Stimulated activated CD4-positive, alpha-beta T cell treated with anti-CD3 and anti-CD28 coated beads, TNF-alpha, amount 100 ng/mL, for 1 hour (primary cell): ENCODE data around the gene CAMK2D.

ENCODE experiments used
- DNase-seq, 3 donors: peaks; one replicate each; pipeline ENCODE4 v3.0.0-alpha.2; 2020; ENCODE audit warnings: low read depth in 3 of 3, low spot score in 1 of 3

The CAMK2D gene

GRCh38 chr4:113641025-113641431, 120.5 kb downstream of the CAMK2D start:
- no peak for DNase-seq

- no peak for DNase-seq
Observed at GRCh38 chr4:113639326-113639725, 122.2 kb downstream of the CAMK2D start.

GRCh38 chr4:113638562-113638832, 123.0 kb downstream of the CAMK2D start:
- no peak for DNase-seq

- no peak for DNase-seq
Observed at GRCh38 chr4:113637823-113638561, 123.5 kb downstream of the CAMK2D start.

- no peak for DNase-seq
Observed at GRCh38 chr4:113637363-113637762, 124.2 kb downstream of the CAMK2D start.

GRCh38 chr4:113636877-113637276, 124.7 kb downstream of the CAMK2D start:
- no peak for DNase-seq

GRCh38 chr4:113636438-113636818, 125.1 kb downstream of the CAMK2D start:
- no peak for DNase-seq

GRCh38 chr4:113635739-113636437, 125.7 kb downstream of the CAMK2D start:
- no peak for DNase-seq

- no peak for DNase-seq
Observed at GRCh38 chr4:113634081-113634969, 127.2 kb downstream of the CAMK2D start.

- no peak for DNase-seq
Observed at GRCh38 chr4:113633467-113633866, 128.1 kb downstream of the CAMK2D start.

- DNase-seq: no peak
Observed at GRCh38 chr4:113628711-113629110, 132.8 kb downstream of the CAMK2D start.

GRCh38 chr4:113627321-113627720, 134.2 kb downstream of the CAMK2D start:
- DNase-seq: no peak

GRCh38 chr4:113625902-113626301, 135.6 kb downstream of the CAMK2D start:
- no peak for DNase-seq

GRCh38 chr4:113623274-113623894, 138.2 kb downstream of the CAMK2D start:
- no peak for DNase-seq

GRCh38 chr4:113621633-113622032, 139.9 kb downstream of the CAMK2D start:
- DNase-seq: no peak

GRCh38 chr4:113620032-113620431, 141.5 kb downstream of the CAMK2D start:
- DNase-seq: no peak

- DNase-seq: no peak
Observed at GRCh38 chr4:113619526-113619925, 142.0 kb downstream of the CAMK2D start.

- DNase-seq: no peak
Observed at GRCh38 chr4:113618205-113618604, 143.3 kb downstream of the CAMK2D start.

GRCh38 chr4:113617195-113617594, 144.3 kb downstream of the CAMK2D start:
- no peak for DNase-seq

- no peak for DNase-seq
Observed at GRCh38 chr4:113616443-113616842, 145.1 kb downstream of the CAMK2D start.

GRCh38 chr4:113614414-113614813, 147.1 kb downstream of the CAMK2D start:
- DNase-seq: no peak

- DNase-seq: no peak
Observed at GRCh38 chr4:113613503-113613902, 148.0 kb downstream of the CAMK2D start.
